Mesothelial cell of epicardium (in vitro differentiated cells): ENCODE data around the gene PDE4B. TPM values are rescaled to one million over a fixed set of nuclear protein-coding genes. Genes with fewer than 3 reads are reported as not detected.
"Not testable (repeated sequence)": the region's sequence is repeated elsewhere in the genome, so short reads cannot be mapped to it uniquely, and the experiment has no call there.

ENCODE experiments used
- DNase-seq, 2 experiments: peaks; one replicate each; pipeline ENCODE4 v3.0.0; 2021; ENCODE audit warnings: low spot score in 2 of 2; ENCODE audit not compliant: unreplicated experiment in 2 of 2
- H3K27ac Mint-ChIP-seq: 2 replicates; pipeline ENCODE4 v1.8.0; 2021; ENCODE audit warnings: mixed read lengths
- H3K27me3 Mint-ChIP-seq: 2 replicates; pipeline ENCODE4 v1.8.0; 2021; ENCODE audit warnings: low read depth, mixed read lengths
- H3K36me3 Mint-ChIP-seq: 2 replicates; pipeline ENCODE4 v1.8.0; 2021; ENCODE audit warnings: mixed read lengths
- H3K4me1 Mint-ChIP-seq: 2 replicates; pipeline ENCODE4 v1.8.0; 2021; ENCODE audit warnings: mixed read lengths
- H3K4me3 Mint-ChIP-seq: 2 replicates; pipeline ENCODE4 v1.8.0; 2021; ENCODE audit warnings: mild to moderate bottlenecking, moderate library complexity, mixed read lengths
- H3K9me3 Mint-ChIP-seq: 2 replicates; pipeline ENCODE4 v1.8.0; 2021; ENCODE audit warnings: mixed read lengths
- total RNA-seq: library from RNA; stranded (reverse); gene quantifications from 3 replicates; pipeline ENCODE4 v1.2.1, GENCODE V29; 2021
- TF ChIP-seq, protein P1 (sequence below): fragments of 200-600 bp; sonication (generic); IDR thresholded peaks from one replicate; pipeline ENCODE4 v1.5.0; 2021; ENCODE audit warnings: antibody characterized with exemption; ENCODE audit not compliant: unreplicated experiment

PDE4B gene
- total RNA-seq, 1 donor from 2014 or later = 22.3 TPM

GRCh38 chr1:65998763-65999583 is 206.3 kb downstream of the PDE4B start:
- no peak for DNase-seq
- Mint-ChIP-seq H3K4me3 (no peak overlapping the region), H3K27me3 (peaks cover 17% of the 10 kb centered on the region), H3K9me3 (no peaks in the 10 kb centered on the region), H3K27ac (no peak overlapping the region), H3K36me3 (no peaks in the 10 kb centered on the region), H3K4me1 (peaks cover 13% of the 10 kb centered on the region)
- TF ChIP-seq, protein P1, sequence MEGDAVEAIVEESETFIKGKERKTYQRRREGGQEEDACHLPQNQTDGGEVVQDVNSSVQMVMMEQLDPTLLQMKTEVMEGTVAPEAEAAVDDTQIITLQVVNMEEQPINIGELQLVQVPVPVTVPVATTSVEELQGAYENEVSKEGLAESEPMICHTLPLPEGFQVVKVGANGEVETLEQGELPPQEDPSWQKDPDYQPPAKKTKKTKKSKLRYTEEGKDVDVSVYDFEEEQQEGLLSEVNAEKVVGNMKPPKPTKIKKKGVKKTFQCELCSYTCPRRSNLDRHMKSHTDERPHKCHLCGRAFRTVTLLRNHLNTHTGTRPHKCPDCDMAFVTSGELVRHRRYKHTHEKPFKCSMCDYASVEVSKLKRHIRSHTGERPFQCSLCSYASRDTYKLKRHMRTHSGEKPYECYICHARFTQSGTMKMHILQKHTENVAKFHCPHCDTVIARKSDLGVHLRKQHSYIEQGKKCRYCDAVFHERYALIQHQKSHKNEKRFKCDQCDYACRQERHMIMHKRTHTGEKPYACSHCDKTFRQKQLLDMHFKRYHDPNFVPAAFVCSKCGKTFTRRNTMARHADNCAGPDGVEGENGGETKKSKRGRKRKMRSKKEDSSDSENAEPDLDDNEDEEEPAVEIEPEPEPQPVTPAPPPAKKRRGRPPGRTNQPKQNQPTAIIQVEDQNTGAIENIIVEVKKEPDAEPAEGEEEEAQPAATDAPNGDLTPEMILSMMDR = no peak

GRCh38 chr1:66000033-66000637 is 207.4 kb downstream of the PDE4B start:
- Mint-ChIP-seq H3K27ac (no peak overlapping the region), H3K36me3 (no peaks in the 10 kb centered on the region), H3K9me3 (no peaks in the 10 kb centered on the region), H3K4me1 (peaks cover 13% of the 10 kb centered on the region), H3K27me3 (peaks cover 15% of the 10 kb centered on the region), H3K4me3 (no peak overlapping the region)
- DNase-seq = no peak
- TF ChIP-seq, protein P1 = no peak

GRCh38 chr1:66003690-66004089 is 211.0 kb downstream of the PDE4B start:
- TF ChIP-seq, protein P1 = no peak
- H3K4me3 Mint-ChIP-seq = no peak overlapping the region
- H3K36me3 Mint-ChIP-seq = no peaks in the 10 kb centered on the region
- peaks cover 33% of the 10 kb centered on the region for H3K27me3 Mint-ChIP-seq
- H3K27ac Mint-ChIP-seq = no peak overlapping the region
- H3K4me1 Mint-ChIP-seq = peaks cover 9% of the 10 kb centered on the region
- H3K9me3 Mint-ChIP-seq = no peaks in the 10 kb centered on the region
- DNase-seq = no peak

DNA sequence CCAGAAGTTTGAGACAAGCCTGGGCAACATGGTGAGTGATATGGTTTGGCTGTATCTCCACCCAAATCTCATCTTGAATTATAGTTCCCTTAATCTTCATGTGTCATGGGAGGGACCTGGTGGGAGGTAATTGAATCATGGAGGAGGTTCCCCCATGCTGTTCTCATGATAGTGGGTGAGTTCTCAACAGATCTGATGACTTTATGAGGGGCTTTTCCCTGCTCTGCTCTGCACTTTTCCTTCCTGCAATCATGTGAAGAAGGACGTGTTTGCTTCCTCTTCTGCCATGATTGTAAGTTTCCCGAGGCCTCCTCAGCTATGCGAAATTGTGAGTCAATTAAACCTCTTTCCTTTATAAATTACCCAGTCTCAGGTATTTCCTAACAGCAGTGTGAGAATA is 213.8 kb downstream of the PDE4B start:
- not testable (repeated sequence) for H3K27ac Mint-ChIP-seq, DNase-seq, H3K4me1 Mint-ChIP-seq, H3K36me3 Mint-ChIP-seq, H3K9me3 Mint-ChIP-seq, H3K4me3 Mint-ChIP-seq
- H3K27me3 Mint-ChIP-seq = peaks cover 37% of the 10 kb centered on the region

DNA sequence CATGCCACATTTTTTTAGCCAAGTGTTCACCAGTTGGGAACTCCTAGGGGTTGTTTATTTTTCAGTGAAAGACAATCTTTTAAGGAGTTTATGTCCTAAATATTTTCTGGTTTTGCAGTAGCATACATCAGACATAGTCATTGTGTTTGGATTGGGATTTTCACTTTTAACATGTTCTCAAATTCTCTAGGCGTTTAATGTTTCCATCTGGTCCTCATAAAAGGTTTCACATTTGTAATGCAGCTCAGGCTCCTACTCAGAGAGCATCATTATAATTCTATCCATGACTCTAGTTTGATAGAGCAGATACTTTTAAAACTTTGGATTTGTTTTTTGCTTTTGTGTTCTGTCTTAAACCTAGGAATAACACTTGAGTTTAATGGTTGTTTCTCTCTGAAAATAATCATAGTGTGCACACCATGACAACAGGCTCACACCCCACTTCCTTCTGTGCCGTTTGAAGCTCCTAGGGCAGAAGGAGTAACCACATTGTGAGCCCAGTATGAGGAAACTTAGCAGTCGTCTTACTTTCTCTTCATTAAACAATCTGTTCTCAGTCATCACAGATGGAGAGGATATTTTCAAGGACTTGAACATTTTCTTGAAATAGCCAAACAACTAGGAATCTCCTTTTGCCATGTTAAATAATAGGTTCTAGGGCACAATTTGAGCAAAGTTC is 219.6 kb downstream of the PDE4B start:
- peaks cover 60% of the 10 kb centered on the region for H3K27me3 Mint-ChIP-seq
- no peaks in the 10 kb centered on the region for H3K36me3 Mint-ChIP-seq
- TF ChIP-seq, protein P1 = no peak
- H3K4me3 Mint-ChIP-seq = no peak overlapping the region
- no peaks in the 10 kb centered on the region for H3K4me1 Mint-ChIP-seq
- no peaks in the 10 kb centered on the region for H3K9me3 Mint-ChIP-seq
- H3K27ac Mint-ChIP-seq = no peak overlapping the region
- DNase-seq = no peak

- TF ChIP-seq, protein P1 = no peak
- Mint-ChIP-seq H3K9me3 (no peaks in the 10 kb centered on the region), H3K27me3 (peaks cover 51% of the 10 kb centered on the region), H3K27ac (no peak overlapping the region), H3K36me3 (no peaks in the 10 kb centered on the region), H3K4me1 (no peaks in the 10 kb centered on the region), H3K4me3 (no peak overlapping the region)
- no peak for DNase-seq
Observed at GRCh38 chr1:66013371-66013770, 220.7 kb downstream of the PDE4B start.
